Activated T-cell treated with anti-CD3 and anti-CD28 coated beads, Interleukin-2, amount 50 U/mL, for 4 hours (primary cell): ENCODE measurements around the gene HSPG2. TPM values are rescaled to one million over a fixed set of nuclear protein-coding genes. Genes with fewer than 3 reads are reported as not detected.

Experiments used
- ATAC-seq, 2 donors: fragments of 200-7000 bp; cut with Tn5 transposase; one replicate each; pipeline ENCODE4 v1.10.0; 2021
- DNase-seq: peaks from one replicate; pipeline ENCODE4 v3.0.0-alpha.2; 2020
- H3K27me3 Mint-ChIP-seq: one replicate; pipeline ENCODE4 v1.8.0; 2021; ENCODE audit warnings: low read depth, mixed read lengths
- H3K36me3 Mint-ChIP-seq: one replicate; pipeline ENCODE4 v1.8.0; 2022; ENCODE audit warnings: mixed read lengths; ENCODE audit not compliant: insufficient read depth
- H3K4me1 Mint-ChIP-seq: one replicate; pipeline ENCODE4 v1.8.0; 2021; ENCODE audit warnings: low read depth, mixed read lengths
- H3K4me3 Mint-ChIP-seq: one replicate; pipeline ENCODE4 v1.8.0; 2021; ENCODE audit warnings: mild to moderate bottlenecking, moderate library complexity, mixed read lengths
- H3K9me3 Mint-ChIP-seq: one replicate; pipeline ENCODE4 v1.8.0; 2021; ENCODE audit warnings: mixed read lengths
- total RNA-seq, 3 donors: library from RNA; stranded (reverse); gene quantifications; one replicate each; pipeline ENCODE4 v1.2.1, GENCODE V29; 2021

Gene HSPG2
- total RNA-seq, 3 donors from 2014 or later = 0.92 to 1.7 (median 1.2) TPM

GRCh38 chr1:21843996-21844395 lies 93.1 kb downstream of the HSPG2 start:
- Mint-ChIP-seq H3K36me3 (no peaks in the 10 kb centered on the region), H3K4me1 (no peaks in the 10 kb centered on the region), H3K27me3 (no peaks in the 10 kb centered on the region), H3K4me3 (no peak overlapping the region), H3K9me3 (no peaks in the 10 kb centered on the region)
- ATAC-seq (no peak), DNase-seq (no peak)

GRCh38 chr1:21843208-21843607 lies 93.9 kb downstream of the HSPG2 start:
- H3K4me1 Mint-ChIP-seq = no peaks in the 10 kb centered on the region
- no peaks in the 10 kb centered on the region for H3K36me3 Mint-ChIP-seq
- H3K27me3 Mint-ChIP-seq = no peaks in the 10 kb centered on the region
- no peak overlapping the region for H3K4me3 Mint-ChIP-seq
- ATAC-seq (no peak), DNase-seq (no peak)
- no peaks in the 10 kb centered on the region for H3K9me3 Mint-ChIP-seq

GRCh38 chr1:21842606-21843162 lies 94.4 kb downstream of the HSPG2 start:
- Mint-ChIP-seq H3K36me3 (no peaks in the 10 kb centered on the region), H3K4me3 (no peak overlapping the region), H3K9me3 (no peaks in the 10 kb centered on the region), H3K27me3 (no peaks in the 10 kb centered on the region), H3K4me1 (no peaks in the 10 kb centered on the region)
- no peak for DNase-seq
- ATAC-seq = no peak

DNA sequence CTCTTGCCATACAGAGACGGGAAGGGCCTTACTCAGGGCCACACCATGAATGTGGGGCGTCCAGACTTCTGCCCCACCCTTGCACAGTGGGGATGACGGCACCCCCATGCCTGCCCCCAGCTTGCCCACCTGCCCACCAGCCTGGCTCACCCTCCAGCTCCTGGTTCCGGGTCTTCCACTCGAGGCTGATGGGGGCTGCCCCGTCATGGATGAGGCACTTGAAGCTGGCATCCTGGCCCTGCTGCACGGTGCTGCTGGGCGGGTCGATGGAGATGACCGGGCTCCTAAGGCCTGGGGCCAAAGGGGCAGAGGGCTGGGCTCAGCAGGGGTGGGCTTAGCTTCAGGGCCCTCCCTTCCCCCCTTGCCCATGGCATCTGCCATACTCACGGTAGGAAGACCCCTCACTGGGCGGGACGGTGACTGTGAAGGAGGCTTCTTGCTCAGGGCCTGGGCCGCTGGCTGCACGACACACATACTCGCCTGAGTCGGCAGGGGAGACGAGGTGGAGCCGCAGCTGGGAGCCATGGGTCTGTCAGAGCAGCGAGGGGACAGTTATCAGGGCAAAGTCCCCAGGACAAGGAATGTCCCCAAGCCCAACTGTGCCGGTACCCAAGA lies 95.2 kb downstream of the HSPG2 start:
- Mint-ChIP-seq H3K36me3 (no peaks in the 10 kb centered on the region), H3K4me3 (no peak overlapping the region), H3K9me3 (no peaks in the 10 kb centered on the region), H3K4me1 (no peaks in the 10 kb centered on the region), H3K27me3 (no peaks in the 10 kb centered on the region)
- DNase-seq (no peak), ATAC-seq (no peak)

DNA sequence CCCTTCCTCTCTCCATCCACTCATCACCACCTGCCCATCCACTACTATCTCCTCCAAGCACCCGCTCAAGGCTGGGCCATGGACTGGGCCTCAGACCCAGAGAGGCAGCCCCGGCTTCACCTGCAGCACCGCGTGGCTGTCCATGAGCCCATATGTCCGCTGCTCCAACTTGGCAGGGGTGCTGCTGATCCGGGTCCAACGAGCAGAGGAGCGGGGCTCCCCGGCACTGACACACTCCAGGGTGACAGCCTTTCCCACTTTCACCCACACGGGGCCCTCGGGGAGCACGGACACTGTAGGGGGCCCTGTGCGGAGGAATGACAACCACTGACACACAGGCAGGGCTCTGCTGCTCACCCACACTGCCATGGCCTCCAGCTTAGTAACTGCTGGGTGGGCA lies 96.1 kb downstream of the HSPG2 start:
- DNase-seq = no peak
- Mint-ChIP-seq H3K4me3 (no peak overlapping the region), H3K4me1 (no peaks in the 10 kb centered on the region), H3K9me3 (no peaks in the 10 kb centered on the region), H3K27me3 (no peaks in the 10 kb centered on the region), H3K36me3 (no peaks in the 10 kb centered on the region)
- no peak for ATAC-seq

DNA sequence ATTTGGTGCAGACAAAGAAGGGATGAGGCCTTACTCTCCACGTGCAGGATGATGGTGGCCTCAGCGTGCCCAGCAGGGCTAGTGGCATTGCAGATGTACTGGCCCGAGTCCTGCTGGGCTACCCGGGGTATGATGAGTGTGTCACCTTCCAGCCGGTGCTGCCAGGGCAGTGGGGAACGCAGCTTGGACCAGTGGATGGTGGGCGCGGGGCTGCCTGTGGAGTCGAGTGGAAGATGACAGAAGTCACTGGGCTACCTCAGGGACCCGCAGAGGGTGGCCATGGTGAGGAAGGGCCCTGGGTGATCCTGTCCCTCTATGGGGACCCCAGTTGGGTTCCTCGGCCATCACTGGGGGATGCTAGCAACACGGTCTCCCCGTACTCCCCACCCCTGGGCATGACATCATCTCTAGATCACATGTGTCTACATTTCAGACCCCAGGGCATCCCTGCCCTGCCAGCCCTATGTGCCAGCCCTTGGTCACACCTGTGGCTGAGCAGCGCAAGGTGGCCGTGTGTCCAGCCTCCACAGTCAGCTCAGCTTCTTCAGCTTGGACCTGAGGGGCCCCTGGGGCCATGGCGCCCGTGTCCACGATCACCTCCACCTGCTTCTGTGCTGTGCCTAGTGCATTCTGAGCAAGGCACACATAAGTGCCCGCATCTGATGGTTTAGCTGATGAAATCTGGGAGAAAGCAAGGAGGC lies 97.6 kb downstream of the HSPG2 start:
- Mint-ChIP-seq H3K36me3 (peaks cover 6% of the 10 kb centered on the region), H3K4me3 (no peak overlapping the region), H3K27me3 (no peaks in the 10 kb centered on the region), H3K9me3 (peaks cover 5% of the 10 kb centered on the region), H3K4me1 (no peaks in the 10 kb centered on the region)
- no peak for DNase-seq
- ATAC-seq = no peak

GRCh38 chr1:21838359-21839157 lies 98.6 kb downstream of the HSPG2 start:
- ATAC-seq (no peak), DNase-seq (no peak)
- no peaks in the 10 kb centered on the region for H3K4me1 Mint-ChIP-seq
- peaks cover 11% of the 10 kb centered on the region for H3K36me3 Mint-ChIP-seq
- peaks cover 13% of the 10 kb centered on the region for H3K9me3 Mint-ChIP-seq
- H3K4me3 Mint-ChIP-seq = no peak overlapping the region
- no peaks in the 10 kb centered on the region for H3K27me3 Mint-ChIP-seq

GRCh38 chr1:21837476-21837875 lies 99.6 kb downstream of the HSPG2 start:
- DNase-seq (no peak), ATAC-seq (no peak)
- Mint-ChIP-seq H3K36me3 (peaks cover 11% of the 10 kb centered on the region), H3K4me1 (no peaks in the 10 kb centered on the region), H3K27me3 (no peaks in the 10 kb centered on the region), H3K4me3 (no peak overlapping the region), H3K9me3 (peaks cover 14% of the 10 kb centered on the region)

DNA sequence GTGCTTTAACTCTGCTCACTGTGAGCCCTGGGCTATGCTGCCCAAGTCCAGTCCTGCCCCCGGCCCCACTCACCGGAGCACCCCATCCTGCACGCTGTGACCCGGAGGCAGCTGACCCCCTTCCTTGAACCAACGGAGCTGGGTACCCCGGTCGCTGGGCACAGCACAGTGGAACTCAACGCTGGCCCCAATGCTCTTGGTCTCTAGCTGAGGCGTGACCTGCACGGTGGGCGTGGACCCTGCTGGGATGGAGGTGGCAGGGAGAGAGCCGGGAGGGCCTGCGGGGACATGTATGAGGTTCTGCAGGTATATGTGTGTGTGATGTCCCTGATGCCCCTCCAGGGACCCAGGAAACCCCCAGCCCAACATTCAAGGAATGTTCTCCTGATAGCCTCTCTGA lies 100.4 kb downstream of the HSPG2 start:
- Mint-ChIP-seq H3K27me3 (no peaks in the 10 kb centered on the region), H3K9me3 (peaks cover 14% of the 10 kb centered on the region), H3K4me3 (no peak overlapping the region), H3K4me1 (no peaks in the 10 kb centered on the region), H3K36me3 (peaks cover 11% of the 10 kb centered on the region)
- ATAC-seq (no peak), DNase-seq (no peak)

DNA sequence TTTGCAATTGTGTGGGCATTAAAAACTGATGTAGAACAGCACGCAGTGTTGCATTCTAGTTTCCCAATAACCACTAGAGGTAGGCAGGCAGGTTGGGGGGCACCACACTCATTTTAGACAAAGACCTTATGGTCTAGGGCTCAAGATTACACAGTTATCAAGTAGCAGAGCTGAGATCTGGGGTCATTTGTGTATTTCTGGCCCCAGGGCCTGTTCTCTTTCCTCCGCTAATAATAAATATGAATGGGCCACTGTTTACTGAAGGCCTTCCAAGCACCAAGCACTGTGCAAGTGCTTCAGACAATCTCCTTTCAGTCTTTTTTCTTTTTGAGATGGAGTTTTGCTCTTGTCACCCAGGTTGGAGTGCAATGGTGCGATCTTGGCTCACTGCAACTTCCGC lies 101.1 kb downstream of the HSPG2 start:
- Mint-ChIP-seq H3K4me3 (no peak overlapping the region), H3K4me1 (no peaks in the 10 kb centered on the region), H3K9me3 (peaks cover 14% of the 10 kb centered on the region), H3K36me3 (peaks cover 11% of the 10 kb centered on the region), H3K27me3 (no peaks in the 10 kb centered on the region)
- DNase-seq (no peak), ATAC-seq (no peak)

DNA sequence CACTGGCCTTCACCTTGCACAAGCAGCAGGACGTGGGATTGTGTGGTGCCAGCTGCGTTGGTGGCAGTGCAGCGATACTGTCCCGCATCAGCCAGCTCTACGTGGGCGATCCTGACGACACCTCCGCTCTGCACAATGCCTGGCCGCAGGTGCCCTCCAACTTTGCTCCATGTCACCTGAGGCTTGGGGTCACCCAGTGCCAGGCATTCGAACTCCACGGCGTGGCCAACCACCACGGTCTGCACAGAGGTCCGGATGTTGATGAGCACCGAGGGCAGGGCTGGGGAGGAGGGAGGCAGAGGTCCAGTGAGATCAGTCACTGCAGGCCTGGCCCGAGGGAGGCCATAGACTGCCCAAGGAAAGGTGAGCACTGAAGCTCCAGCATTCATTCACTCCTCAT lies 102.4 kb downstream of the HSPG2 start:
- Mint-ChIP-seq H3K36me3 (peaks cover 11% of the 10 kb centered on the region), H3K9me3 (peaks cover 14% of the 10 kb centered on the region), H3K27me3 (no peaks in the 10 kb centered on the region), H3K4me1 (no peaks in the 10 kb centered on the region), H3K4me3 (no peak overlapping the region)
- ATAC-seq (no peak), DNase-seq (no peak)

- ATAC-seq = no peak
- Mint-ChIP-seq H3K36me3 (peaks cover 11% of the 10 kb centered on the region), H3K9me3 (peaks cover 14% of the 10 kb centered on the region), H3K4me1 (no peaks in the 10 kb centered on the region), H3K4me3 (no peak overlapping the region), H3K27me3 (no peaks in the 10 kb centered on the region)
- no peak for DNase-seq
These were observed 103.0 kb downstream of the HSPG2 start for GRCh38 chr1:21834094-21834493.

- DNase-seq = no peak
- Mint-ChIP-seq H3K27me3 (no peaks in the 10 kb centered on the region), H3K4me1 (no peaks in the 10 kb centered on the region), H3K4me3 (no peak overlapping the region), H3K36me3 (peaks cover 11% of the 10 kb centered on the region), H3K9me3 (peaks cover 14% of the 10 kb centered on the region)
- no peak for ATAC-seq
These were observed 103.6 kb downstream of the HSPG2 start for GRCh38 chr1:21833392-21833976.

DNA sequence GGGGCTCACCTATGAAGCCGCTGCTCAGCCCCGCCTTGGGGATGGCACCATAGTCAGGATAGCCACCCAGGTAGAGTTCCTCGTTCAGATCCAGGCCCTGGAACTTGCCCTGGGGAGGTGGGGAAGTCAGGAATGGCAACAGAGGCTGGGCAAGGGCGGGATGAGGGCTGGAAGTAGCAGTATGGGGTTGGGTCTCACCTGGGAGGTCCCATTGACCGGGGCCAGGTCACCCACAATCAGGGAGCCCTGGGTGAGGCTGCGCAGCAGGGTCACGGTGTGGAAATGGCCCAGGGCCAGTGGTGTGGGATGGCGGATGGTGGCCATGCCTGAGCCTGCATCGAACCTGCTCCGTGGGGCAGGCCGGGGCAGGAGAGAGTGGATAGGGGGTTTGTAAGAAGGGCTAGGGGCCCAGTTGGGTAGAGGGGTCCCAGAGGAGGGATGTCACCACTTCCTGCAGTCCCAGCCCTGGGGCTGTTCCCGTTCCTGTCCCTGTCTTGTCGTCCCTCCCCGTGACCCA lies 105.6 kb downstream of the HSPG2 start:
- ATAC-seq = no peak
- DNase-seq = no peak
- no peaks in the 10 kb centered on the region for H3K27me3 Mint-ChIP-seq
- peaks cover 14% of the 10 kb centered on the region for H3K9me3 Mint-ChIP-seq
- H3K36me3 Mint-ChIP-seq = peaks cover 11% of the 10 kb centered on the region
- H3K4me1 Mint-ChIP-seq = no peaks in the 10 kb centered on the region
- no peak overlapping the region for H3K4me3 Mint-ChIP-seq
